GM18868 (cell line): ENCODE measurements around the gene ATP6V1B1.
"Not testable (repeated sequence)": the region's sequence is repeated elsewhere in the genome, so short reads cannot be mapped to it uniquely, and the experiment has no call there.

Experiments used
- ATAC-seq: cut with Tn5 transposase; IDR thresholded peaks from one replicate; pipeline ENCODE4 v1.9.1; 2021; ENCODE audit warnings: mild to moderate bottlenecking, moderate library complexity; ENCODE audit not compliant: unreplicated experiment

The ATP6V1B1 gene

GRCh38 chr2:71004857-71005256 is 69.2 kb downstream of the ATP6V1B1 start:
- no peak for ATAC-seq

- ATAC-seq = no peak
Observed at GRCh38 chr2:71005271-71006202, 69.8 kb downstream of the ATP6V1B1 start.

DNA sequence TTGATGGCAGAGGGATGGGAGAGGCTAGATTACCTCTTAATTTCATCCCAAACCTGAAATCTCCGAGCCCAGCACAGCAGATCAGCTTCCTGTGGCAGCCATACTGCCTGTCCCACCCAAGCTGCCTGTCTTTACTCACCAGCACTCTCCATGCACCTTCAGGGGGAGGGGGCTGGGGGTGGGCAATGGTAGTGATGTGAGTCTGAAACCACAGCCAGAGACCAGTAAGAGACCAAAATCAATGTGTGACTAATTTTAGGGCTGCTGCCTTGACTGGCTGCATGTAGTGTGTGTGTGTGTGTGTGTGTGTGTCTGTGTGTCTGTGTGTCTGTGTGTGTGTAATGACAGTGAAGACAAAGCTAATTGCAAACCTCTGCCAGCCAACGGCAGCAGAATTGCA is 70.6 kb downstream of the ATP6V1B1 start:
- ATAC-seq = no peak

DNA sequence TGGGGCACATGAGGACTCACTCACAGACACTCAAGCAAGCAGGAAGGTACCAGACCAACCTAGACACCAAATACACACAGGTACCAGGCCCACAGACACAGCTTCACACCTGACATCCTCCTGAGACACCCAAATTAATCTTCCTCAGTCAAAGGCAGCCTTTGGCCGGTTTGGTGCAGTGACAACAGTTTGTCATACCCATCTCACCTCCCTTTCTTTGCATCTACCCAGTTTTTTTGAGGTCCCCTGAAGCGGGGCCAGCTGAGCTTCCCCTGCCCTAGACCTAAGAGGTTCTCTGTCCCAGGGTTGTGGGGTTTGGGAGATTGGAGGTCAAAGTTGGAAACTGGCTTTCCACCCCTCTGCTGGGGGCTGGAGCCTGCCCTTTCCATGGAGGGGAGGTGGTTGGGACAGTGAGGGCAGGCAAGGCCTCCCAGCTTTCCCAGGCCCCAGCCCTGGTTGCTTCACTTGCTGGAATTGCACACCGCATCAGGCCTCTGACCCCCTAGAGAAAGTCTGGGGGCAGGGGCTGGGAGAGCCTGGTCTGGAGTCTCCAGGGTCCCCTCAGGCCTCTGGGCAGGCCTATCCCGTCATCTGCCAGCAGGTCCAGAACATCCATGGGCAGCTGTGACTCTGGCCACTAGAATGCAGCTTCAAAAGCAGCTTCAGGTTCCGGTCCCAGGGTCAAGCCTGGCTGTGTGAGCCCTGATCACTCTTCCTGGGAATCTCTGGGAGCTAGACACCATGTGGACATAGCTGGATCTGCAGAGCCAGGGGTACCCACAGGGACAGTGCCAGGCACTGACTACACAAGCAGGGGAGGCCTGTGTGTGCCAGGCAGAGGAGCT is 71.5 kb downstream of the ATP6V1B1 start:
- ATAC-seq = no peak

DNA sequence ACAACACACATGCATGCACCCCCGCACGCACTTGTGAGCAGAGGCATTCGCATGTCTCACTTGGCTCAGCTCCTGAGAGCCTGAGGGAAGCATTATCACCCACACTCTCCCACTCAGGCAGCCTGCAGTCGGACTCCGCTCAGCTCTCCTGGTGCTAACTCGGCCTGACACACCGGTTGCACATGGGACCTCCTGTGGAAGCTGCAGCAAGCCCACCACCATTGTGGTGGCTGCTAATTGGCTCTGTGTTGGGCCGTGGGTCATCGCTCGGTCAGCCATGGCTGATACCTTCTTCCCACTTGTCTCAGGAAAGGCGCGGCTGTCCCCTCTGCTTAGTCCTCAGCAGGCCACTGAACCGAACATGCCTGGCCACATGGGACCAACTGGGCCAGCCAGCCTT is 72.6 kb downstream of the ATP6V1B1 start:
- ATAC-seq = no peak

- ATAC-seq = not testable (repeated sequence)
Observed at GRCh38 chr2:71011786-71012185, 76.1 kb downstream of the ATP6V1B1 start.
